Measurements from ENCODE around the gene STH. TPM values are rescaled to one million over a fixed set of nuclear protein-coding genes. Genes with fewer than 3 reads are reported as not detected.
A peak's percentile ranks its signal among the peaks of the same experiment; 100 is the strongest.

Gene STH
- total and polyA plus RNA-seq, 10 of the 15 experiments (the other 5 are each of a cell fraction or from before 2014, with no cell fraction given), result not detected

DNA sequence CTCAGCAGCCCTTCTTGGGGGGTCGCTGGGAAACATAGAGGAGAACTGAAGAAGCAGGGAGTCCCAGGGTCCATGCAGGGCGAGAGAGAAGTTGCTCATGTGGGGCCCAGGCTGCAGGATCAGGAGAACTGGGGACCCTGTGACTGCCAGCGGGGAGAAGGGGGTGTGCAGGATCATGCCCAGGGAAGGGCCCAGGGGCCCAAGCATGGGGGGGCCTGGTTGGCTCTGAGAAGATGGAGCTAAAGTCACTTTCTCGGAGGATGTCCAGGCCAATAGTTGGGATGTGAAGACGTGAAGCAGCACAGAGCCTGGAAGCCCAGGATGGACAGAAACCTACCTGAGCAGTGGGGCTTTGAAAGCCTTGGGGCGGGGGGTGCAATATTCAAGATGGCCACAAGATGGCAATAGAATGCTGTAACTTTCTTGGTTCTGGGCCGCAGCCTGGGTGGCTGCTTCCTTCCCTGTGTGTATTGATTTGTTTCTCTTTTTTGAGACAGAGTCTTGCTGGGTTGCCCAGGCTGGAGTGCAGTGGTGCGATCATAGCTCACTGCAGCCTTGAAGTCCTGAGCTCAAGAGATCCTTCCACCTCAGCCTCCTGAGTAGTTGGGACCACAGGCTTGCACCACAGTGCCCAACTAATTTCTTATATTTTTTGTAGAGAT lies 3.4 kb downstream of the STH start:
- Histone ChIP-seq H3K9me3 (replicated peaks; ENCODE audit: control insufficient read depth, insufficient read depth, low read length) (no peaks in the 10 kb centered on the region), H3K27me3 (replicated peaks in 1 of 2; ENCODE audit: control insufficient read depth in 2 of 2, insufficient read depth in 2 of 2, low read length in 1 of 2) (no peaks in the 10 kb centered on the region), H3K36me3 (ENCODE audit: control insufficient read depth in 2 of 2, insufficient read depth in 2 of 2, low read length in 1 of 2) (no peaks in the 10 kb centered on the region), H3K4me1 (ENCODE audit: control insufficient read depth, insufficient read depth, low read length) (no peaks in the 10 kb centered on the region), H2AFZ (ENCODE audit: control insufficient read depth, low read depth, low read length) (no peak overlapping the region), H4K20me1 (ENCODE audit: control insufficient read depth, insufficient read depth) (no peaks in the 10 kb centered on the region), H3K9ac (ENCODE audit: control insufficient read depth, insufficient read depth, low read length) (no peak overlapping the region), H3K4me2 (ENCODE audit: control insufficient read depth, insufficient read depth) (no peak overlapping the region), H3K4me3 (no peak overlapping the region), H3K79me2 (ENCODE audit: control insufficient read depth, insufficient read depth, low read length) (no peaks in the 10 kb centered on the region), H3K27ac (ENCODE audit: control insufficient read depth, insufficient read depth) (no peak overlapping the region)
- 11% methylated on average over 8 of the region's 8 CpGs for WGBS (ENCODE audit: insufficient coverage, insufficient replicate concordance, low lambda C conversion rate, missing lambda C conversion rate)
- FAIRE-seq, result peak; percentile 98
- RAD21 ChIA-PET (ENCODE audit: unreplicated experiment), result interaction anchor here (0.7 to 2.3 kb wide), 5 partner anchors 47 to 210 kb away, joined by 3 to 13 read pairs (median 4); partner anchors contain the start of gene KANSL1
- CTCF ChIA-PET, result interaction anchor here (0.6 to 6.4 kb wide), 18 partner anchors 12 to 284 kb away, joined by 3 to 65 read pairs (median 4); no protein-coding TSS in a partner anchor
- in situ Hi-C loops (cut with MboI), result loop anchor here (5.0 kb wide), 2 partner anchors 215 to 265 kb away; no protein-coding TSS in a partner anchor
- SMC1A ChIA-PET (ENCODE audit: uncharacterized antibody, unreplicated experiment), result interaction anchor here (0.7 to 3.1 kb wide), 7 partner anchors 42 to 210 kb away, joined by 3 to 12 read pairs (median 7); no protein-coding TSS in a partner anchor
- intact Hi-C loops (cut with micrococcal nuclease; ENCODE audit: unreplicated experiment), result loop anchor here (1.0 kb wide), 1 partner anchor 211 kb away; no protein-coding TSS in a partner anchor
- TF ChIP-seq YY1 (IDR thresholded peaks at IDR 0.05; ENCODE audit: low read depth, low read length) (0 out of 2 replicates have a peak, but pooled peaks have one; percentile 18), RUNX3 (IDR thresholded peaks at IDR 0.05; ENCODE audit: low read length) (peak; percentile 25; the same call in 1 of the 2 replicates), SMC3 (IDR thresholded peaks at IDR 0.05; ENCODE audit: borderline replicate concordance, low read length) (peak; percentile 82), POU2F2 (IDR thresholded peaks at IDR 0.05; ENCODE audit: borderline replicate concordance, low read depth, low read length) (peak; percentile 22; the same call in 1 of the 3 replicates), RB1 (IDR thresholded peaks at IDR 0.05; ENCODE audit: borderline replicate concordance) (0 out of 2 replicates have a peak, but pooled peaks have one; percentile 30), RAD21 (IDR thresholded peaks at IDR 0.05; ENCODE audit: insufficient read depth, low read depth, low read length) (peak; percentile 89), MYB (IDR thresholded peaks at IDR 0.05; ENCODE audit: borderline replicate concordance, low read depth, low read length) (no peak), REST (IDR thresholded peaks at IDR 0.05; ENCODE audit: low read depth, low read length) (no peak), CTCF (IDR thresholded peaks at IDR 0.05 in 2 of 3, conservative IDR thresholded peaks at IDR 0.05 in 1 of 3; ENCODE audit: control insufficient read depth in 2 of 3, extremely low read depth in 1 of 3, insufficient read depth in 1 of 3, low read depth in 3 of 3, low read length in 3 of 3) (peak; percentile 86 to 93 (median 87); a peak in 5 of 6 replicates)
- TF ChIP-seq, protein P1, sequence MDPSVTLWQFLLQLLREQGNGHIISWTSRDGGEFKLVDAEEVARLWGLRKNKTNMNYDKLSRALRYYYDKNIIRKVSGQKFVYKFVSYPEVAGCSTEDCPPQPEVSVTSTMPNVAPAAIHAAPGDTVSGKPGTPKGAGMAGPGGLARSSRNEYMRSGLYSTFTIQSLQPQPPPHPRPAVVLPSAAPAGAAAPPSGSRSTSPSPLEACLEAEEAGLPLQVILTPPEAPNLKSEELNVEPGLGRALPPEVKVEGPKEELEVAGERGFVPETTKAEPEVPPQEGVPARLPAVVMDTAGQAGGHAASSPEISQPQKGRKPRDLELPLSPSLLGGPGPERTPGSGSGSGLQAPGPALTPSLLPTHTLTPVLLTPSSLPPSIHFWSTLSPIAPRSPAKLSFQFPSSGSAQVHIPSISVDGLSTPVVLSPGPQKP (IDR thresholded peaks at IDR 0.05; ENCODE audit: low read depth, low read length), result no peak
- BruUV-seq (replicated peaks), result no TSS peak
- POLR2A ChIA-PET, result no interaction called here
- DNase-seq (ENCODE audit: low read depth, low spot score), result peak; percentile 16
- ATAC-seq, result peak; percentile 96

Measured in GM12878 (cell line).